WTC11 (cell line): ENCODE measurements around the gene SCAF4. TPM values are rescaled to one million over a fixed set of nuclear protein-coding genes. Genes with fewer than 3 reads are reported as not detected.

Source experiments
- ATAC-seq: fragments of 200-7000 bp; cut with Tn5 transposase; 2 replicates; pipeline ENCODE4 v1.10.0; 2021; ENCODE audit warnings: mild to moderate bottlenecking, moderate library complexity
- CTCF ChIA-PET: fragments of 300-600 bp; sonication (Branson Sonifier 250); formaldehyde crosslinking; loops from one replicate; lab custom pipeline; 2021; ENCODE audit warnings: antibody characterized with exemption; lab: Charles Lee
- POLR2A ChIA-PET: fragments of 350-600 bp; sonication (Branson Sonifier 250); formaldehyde crosslinking; loops from one replicate; lab custom pipeline; 2021; ENCODE audit warnings: antibody characterized with exemption; lab: Charles Lee
- DNase-seq: peaks from one replicate; pipeline ENCODE4 v3.0.0; 2021; ENCODE audit warnings: low spot score
- H3K27ac Mint-ChIP-seq: 2 replicates; pipeline ENCODE4 v1.8.0; 2021; ENCODE audit warnings: mixed read lengths
- H3K27me3 Mint-ChIP-seq: 2 replicates; pipeline ENCODE4 v1.8.0; 2021; ENCODE audit warnings: low read depth, mild to moderate bottlenecking, moderate library complexity, mixed read lengths
- H3K36me3 Mint-ChIP-seq: 2 replicates; pipeline ENCODE4 v1.8.0; 2021; ENCODE audit warnings: mixed read lengths
- H3K4me1 Mint-ChIP-seq: 2 replicates; pipeline ENCODE4 v1.8.0; 2022; ENCODE audit warnings: mixed read lengths
- H3K4me3 Mint-ChIP-seq: 2 replicates; pipeline ENCODE4 v1.8.0; 2021; ENCODE audit warnings: mild to moderate bottlenecking, moderate library complexity, mixed read lengths
- H3K9me3 Mint-ChIP-seq: 2 replicates; pipeline ENCODE4 v1.8.0; 2021; ENCODE audit warnings: mixed read lengths
- CREM ChIP-seq: sonication (generic); formaldehyde crosslinking; IDR thresholded peaks from 2 replicates; pipeline ENCODE4 v1.8.1; 2022; ENCODE audit warnings: mild to moderate bottlenecking, missing genetic modification reagents, moderate library complexity
- ELF4 ChIP-seq: sonication (generic); formaldehyde crosslinking; IDR thresholded peaks from 2 replicates; pipeline ENCODE4 v1.8.1; 2022; ENCODE audit warnings: low read depth, mild to moderate bottlenecking, moderate library complexity, missing genetic modification reagents
- ESRRA ChIP-seq: sonication (generic); formaldehyde crosslinking; IDR thresholded peaks from 2 replicates; pipeline ENCODE4 v1.8.1; 2022; ENCODE audit warnings: mild to moderate bottlenecking, missing genetic modification reagents, borderline replicate concordance
- ETV6 ChIP-seq: sonication (generic); formaldehyde crosslinking; IDR thresholded peaks from 2 replicates; pipeline ENCODE4 v1.8.1; 2022; ENCODE audit warnings: mild to moderate bottlenecking, missing genetic modification reagents
- FOXK1 ChIP-seq: sonication (generic); formaldehyde crosslinking; IDR thresholded peaks from 2 replicates; pipeline ENCODE4 v1.8.0; 2022; ENCODE audit warnings: mild to moderate bottlenecking, moderate library complexity, missing genetic modification reagents
- JAZF1 ChIP-seq: fragments of 250-450 bp; sonication (Bioruptor Pico); IDR thresholded peaks from 2 replicates; pipeline ENCODE4 v1.9.0; 2021; ENCODE audit warnings: moderate library complexity, mild to moderate bottlenecking, inconsistent platforms
- JUN ChIP-seq: sonication (generic); formaldehyde crosslinking; IDR thresholded peaks from 2 replicates; pipeline ENCODE4 v1.8.0; 2023; ENCODE audit warnings: mild to moderate bottlenecking, missing genetic modification reagents
- MXD4 ChIP-seq: fragments of 250-450 bp; sonication (Bioruptor Pico); IDR thresholded peaks from 2 replicates; pipeline ENCODE4 v1.8.0; 2021; ENCODE audit warnings: mild to moderate bottlenecking, moderate library complexity, borderline replicate concordance
- NFE2L1 ChIP-seq: sonication (generic); formaldehyde crosslinking; IDR thresholded peaks from 2 replicates; pipeline ENCODE4 v1.8.1; 2023; ENCODE audit warnings: missing genetic modification reagents
- NFYB ChIP-seq: sonication (generic); formaldehyde crosslinking; conservative IDR thresholded peaks from 2 replicates; pipeline ENCODE4 v1.8.0; 2022; ENCODE audit warnings: low read depth, missing genetic modification reagents
- NR3C1 ChIP-seq: sonication (generic); formaldehyde crosslinking; conservative IDR thresholded peaks from 2 replicates; pipeline ENCODE4 v1.8.1; 2023; ENCODE audit warnings: low read depth, mild to moderate bottlenecking, missing genetic modification reagents
- PRRX2 ChIP-seq: fragments of 250-450 bp; sonication (Bioruptor Pico); IDR thresholded peaks from 2 replicates; pipeline ENCODE4 v1.8.0; 2021; ENCODE audit warnings: mild to moderate bottlenecking
- RELA ChIP-seq: sonication (generic); formaldehyde crosslinking; IDR thresholded peaks from 2 replicates; pipeline ENCODE4 v1.8.1; 2022; ENCODE audit warnings: missing genetic modification reagents, mild to moderate bottlenecking, borderline replicate concordance
- TEAD1 ChIP-seq: sonication (generic); formaldehyde crosslinking; IDR thresholded peaks from 2 replicates; pipeline ENCODE4 v1.8.0; 2022; ENCODE audit warnings: mild to moderate bottlenecking, missing genetic modification reagents
- USF1 ChIP-seq: sonication (generic); formaldehyde crosslinking; IDR thresholded peaks from 2 replicates; pipeline ENCODE4 v1.8.0; 2022; ENCODE audit warnings: mild to moderate bottlenecking, missing genetic modification reagents
- ZBTB21 ChIP-seq: sonication (generic); formaldehyde crosslinking; IDR thresholded peaks from 2 replicates; pipeline ENCODE4 v1.8.1; 2023; ENCODE audit warnings: mild to moderate bottlenecking, missing genetic modification reagents, borderline replicate concordance
- ZNF138 ChIP-seq: sonication (generic); formaldehyde crosslinking; conservative IDR thresholded peaks from 2 replicates; pipeline ENCODE4 v1.8.1; 2022; ENCODE audit warnings: mild to moderate bottlenecking, moderate library complexity, missing genetic modification reagents
- ZNF263 ChIP-seq: sonication (generic); formaldehyde crosslinking; IDR thresholded peaks from 2 replicates; pipeline ENCODE4 v1.8.1; 2022; ENCODE audit warnings: low read depth, mild to moderate bottlenecking, moderate library complexity, missing genetic modification reagents
- ZNF317 ChIP-seq: sonication (generic); formaldehyde crosslinking; IDR thresholded peaks from 2 replicates; pipeline ENCODE4 v1.8.1; 2023; ENCODE audit warnings: low read depth, mild to moderate bottlenecking, moderate library complexity, missing genetic modification reagents, borderline replicate concordance
- ZNF532 ChIP-seq: fragments of 250-450 bp; sonication (Bioruptor Pico); IDR thresholded peaks from 2 replicates; pipeline ENCODE4 v1.9.0; 2021; ENCODE audit warnings: mild to moderate bottlenecking, borderline replicate concordance
- ZNF671 ChIP-seq: fragments of 250-450 bp; sonication (Bioruptor Pico); IDR thresholded peaks from 2 replicates; pipeline ENCODE4 v1.8.0; 2021; ENCODE audit warnings: mild to moderate bottlenecking
- total RNA-seq: library from RNA; stranded (reverse); gene quantifications from 3 replicates; pipeline ENCODE4 v1.2.3, GENCODE V29; 2021
- TF ChIP-seq, protein P1 (sequence below): fragments of 250-450 bp; sonication (Bioruptor Pico); IDR thresholded peaks from 2 replicates; pipeline ENCODE4 v2.1.2; 2022; ENCODE audit warnings: mild to moderate bottlenecking, moderate library complexity
- TF ChIP-seq, protein P2 (sequence below): sonication (generic); formaldehyde crosslinking; conservative IDR thresholded peaks from 2 replicates; pipeline ENCODE4 v1.8.1; 2022; ENCODE audit warnings: mild to moderate bottlenecking, missing genetic modification reagents
- TF ChIP-seq, protein P3 (sequence below): sonication (generic); formaldehyde crosslinking; IDR thresholded peaks from 2 replicates; pipeline ENCODE4 v1.8.0; 2022; ENCODE audit warnings: mild to moderate bottlenecking, missing genetic modification reagents
- TF ChIP-seq, protein P4 (sequence below): sonication (generic); formaldehyde crosslinking; IDR thresholded peaks from 2 replicates; pipeline ENCODE4 v1.8.1; 2022; ENCODE audit warnings: mild to moderate bottlenecking, missing genetic modification reagents, moderate library complexity, borderline replicate concordance
- TF ChIP-seq, protein P5 (sequence below): fragments of 250-450 bp; sonication (Bioruptor Pico); IDR thresholded peaks from 2 replicates; pipeline ENCODE4 v1.9.0; 2021; ENCODE audit warnings: mild to moderate bottlenecking

SCAF4 gene
- total RNA-seq, 1 experiment from 2014 or later: 54.0 TPM

GRCh38 chr21:31660591-31660990, 71.3 kb downstream of the SCAF4 start (continued):
- TF ChIP-seq, protein P1, sequence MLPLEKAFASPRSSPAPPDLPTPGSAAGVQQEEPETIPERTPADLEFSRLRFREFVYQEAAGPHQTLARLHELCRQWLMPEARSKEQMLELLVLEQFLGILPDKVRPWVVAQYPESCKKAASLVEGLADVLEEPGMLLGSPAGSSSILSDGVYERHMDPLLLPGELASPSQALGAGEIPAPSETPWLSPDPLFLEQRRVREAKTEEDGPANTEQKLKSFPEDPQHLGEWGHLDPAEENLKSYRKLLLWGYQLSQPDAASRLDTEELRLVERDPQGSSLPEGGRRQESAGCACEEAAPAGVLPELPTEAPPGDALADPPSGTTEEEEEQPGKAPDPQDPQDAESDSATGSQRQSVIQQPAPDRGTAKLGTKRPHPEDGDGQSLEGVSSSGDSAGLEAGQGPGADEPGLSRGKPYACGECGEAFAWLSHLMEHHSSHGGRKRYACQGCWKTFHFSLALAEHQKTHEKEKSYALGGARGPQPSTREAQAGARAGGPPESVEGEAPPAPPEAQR: no peak
- TF ChIP-seq ELF4 (CRISPR knock-in tag): no peak
- TF ChIP-seq, protein P2, sequence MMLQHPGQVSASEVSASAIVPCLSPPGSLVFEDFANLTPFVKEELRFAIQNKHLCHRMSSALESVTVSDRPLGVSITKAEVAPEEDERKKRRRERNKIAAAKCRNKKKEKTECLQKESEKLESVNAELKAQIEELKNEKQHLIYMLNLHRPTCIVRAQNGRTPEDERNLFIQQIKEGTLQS (CRISPR knock-in tag): no peak
- TF ChIP-seq PRRX2: no peak
- no peak for TF ChIP-seq NFYB (CRISPR knock-in tag)
- TF ChIP-seq RELA: no peak
- no peak for TF ChIP-seq JAZF1 (CRISPR knock-in tag)
- TF ChIP-seq ZNF263: no peak
- TF ChIP-seq NR3C1 (CRISPR knock-in tag): no peak
- no peak for TF ChIP-seq TEAD1 (CRISPR knock-in tag)
- TF ChIP-seq CREM (CRISPR knock-in tag): no peak
- no peak for TF ChIP-seq ZNF317 (CRISPR knock-in tag)

GRCh38 chr21:31660259-31660565, 71.7 kb downstream of the SCAF4 start:
- DNase-seq: no peak
- Mint-ChIP-seq H3K4me3 (peak overlapping the region; percentile 92), H3K36me3 (peaks cover 25% of the 10 kb centered on the region), H3K4me1 (peaks cover 34% of the 10 kb centered on the region), H3K27me3 (no peaks in the 10 kb centered on the region), H3K27ac (no peak overlapping the region), H3K9me3 (peaks cover under 1% of the 10 kb centered on the region; the same call in 1 of the 2 replicates)
- POLR2A ChIA-PET: no interaction called here
- CTCF ChIA-PET: no interaction called here
- ATAC-seq: peak; percentile 34
- TF ChIP-seq NFE2L1: no peak
- TF ChIP-seq USF1 (CRISPR knock-in tag): no peak
- no peak for TF ChIP-seq RELA
- TF ChIP-seq, protein P3, sequence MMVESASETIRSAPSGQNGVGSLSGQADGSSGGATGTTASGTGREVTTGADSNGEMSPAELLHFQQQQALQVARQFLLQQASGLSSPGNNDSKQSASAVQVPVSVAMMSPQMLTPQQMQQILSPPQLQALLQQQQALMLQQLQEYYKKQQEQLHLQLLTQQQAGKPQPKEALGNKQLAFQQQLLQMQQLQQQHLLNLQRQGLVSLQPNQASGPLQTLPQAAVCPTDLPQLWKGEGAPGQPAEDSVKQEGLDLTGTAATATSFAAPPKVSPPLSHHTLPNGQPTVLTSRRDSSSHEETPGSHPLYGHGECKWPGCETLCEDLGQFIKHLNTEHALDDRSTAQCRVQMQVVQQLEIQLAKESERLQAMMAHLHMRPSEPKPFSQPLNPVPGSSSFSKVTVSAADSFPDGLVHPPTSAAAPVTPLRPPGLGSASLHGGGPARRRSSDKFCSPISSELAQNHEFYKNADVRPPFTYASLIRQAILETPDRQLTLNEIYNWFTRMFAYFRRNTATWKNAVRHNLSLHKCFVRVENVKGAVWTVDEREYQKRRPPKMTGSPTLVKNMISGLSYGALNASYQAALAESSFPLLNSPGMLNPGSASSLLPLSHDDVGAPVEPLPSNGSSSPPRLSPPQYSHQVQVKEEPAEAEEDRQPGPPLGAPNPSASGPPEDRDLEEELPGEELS (CRISPR knock-in tag): no peak
- no peak for TF ChIP-seq JUN (CRISPR knock-in tag)
- TF ChIP-seq NR3C1 (CRISPR knock-in tag): no peak
- no peak for TF ChIP-seq ZBTB21 (CRISPR knock-in tag)
- TF ChIP-seq, protein P4, sequence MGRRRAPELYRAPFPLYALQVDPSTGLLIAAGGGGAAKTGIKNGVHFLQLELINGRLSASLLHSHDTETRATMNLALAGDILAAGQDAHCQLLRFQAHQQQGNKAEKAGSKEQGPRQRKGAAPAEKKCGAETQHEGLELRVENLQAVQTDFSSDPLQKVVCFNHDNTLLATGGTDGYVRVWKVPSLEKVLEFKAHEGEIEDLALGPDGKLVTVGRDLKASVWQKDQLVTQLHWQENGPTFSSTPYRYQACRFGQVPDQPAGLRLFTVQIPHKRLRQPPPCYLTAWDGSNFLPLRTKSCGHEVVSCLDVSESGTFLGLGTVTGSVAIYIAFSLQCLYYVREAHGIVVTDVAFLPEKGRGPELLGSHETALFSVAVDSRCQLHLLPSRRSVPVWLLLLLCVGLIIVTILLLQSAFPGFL (CRISPR knock-in tag): no peak
- TF ChIP-seq FOXK1: no peak
- TF ChIP-seq ZNF138: no peak
- TF ChIP-seq ZNF532 (CRISPR knock-in tag): no peak
- no peak for TF ChIP-seq MXD4
- TF ChIP-seq, protein P5, sequence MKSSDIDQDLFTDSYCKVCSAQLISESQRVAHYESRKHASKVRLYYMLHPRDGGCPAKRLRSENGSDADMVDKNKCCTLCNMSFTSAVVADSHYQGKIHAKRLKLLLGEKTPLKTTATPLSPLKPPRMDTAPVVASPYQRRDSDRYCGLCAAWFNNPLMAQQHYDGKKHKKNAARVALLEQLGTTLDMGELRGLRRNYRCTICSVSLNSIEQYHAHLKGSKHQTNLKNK: no peak
- no peak for TF ChIP-seq ZNF317 (CRISPR knock-in tag)
- TF ChIP-seq ZNF671 (CRISPR knock-in tag): no peak
- TF ChIP-seq ESRRA (CRISPR knock-in tag): no peak
- no peak for TF ChIP-seq ETV6 (CRISPR knock-in tag)
- TF ChIP-seq, protein P1: no peak
- TF ChIP-seq, protein P2 (CRISPR knock-in tag): no peak
- TF ChIP-seq, all 79 proteins: peak for 0
